HCT116 (cell line): Measurements from ENCODE around the gene CYP11A1.

ENCODE experiments used
- CEBPB ChIP-seq: IDR thresholded peaks from 2 replicates; pipeline ENCODE4 v1.6.1; 2012; ENCODE audit warnings: low read depth
- CTCF ChIP-seq, 3 experiments: fragments of 200-600 bp in 1 of 3; sonication (generic) in 1 of 3; IDR thresholded peaks in 2 of 3; conservative IDR thresholded peaks in 1 of 3; 2 replicates each; pipeline ENCODE4 v1.5.1; 2012 to 2017; ENCODE audit warnings: low read depth in 2 of 3, low read length in 2 of 3, antibody characterized with exemption in 1 of 3, borderline replicate concordance in 1 of 3, control low read depth in 1 of 3, mild to moderate bottlenecking in 1 of 3, mixed read lengths in 1 of 3, mixed run types in 1 of 3, moderate library complexity in 1 of 3; ENCODE audit not compliant: insufficient read depth in 1 of 3
- EGR1 ChIP-seq: IDR thresholded peaks from 2 replicates; pipeline ENCODE4 v1.6.1; 2012; ENCODE audit warnings: low read depth
- EZH2 ChIP-seq: fragments of 200-600 bp; sonication (generic); IDR thresholded peaks from 2 replicates; pipeline ENCODE4 v1.6.1; 2017; ENCODE audit warnings: antibody characterized with exemption, mixed run types
- EZH2phosphoT487 ChIP-seq: fragments of 200-600 bp; IDR thresholded peaks from 2 replicates; pipeline ENCODE4 v1.6.1; 2018; ENCODE audit warnings: antibody characterized with exemption, borderline replicate concordance
- POLR2A ChIP-seq: IDR thresholded peaks from 2 replicates; pipeline ENCODE4 v1.7.0; 2011; ENCODE audit warnings: borderline replicate concordance; ENCODE audit not compliant: insufficient read depth, insufficient read length; ENCODE audit errors: extremely low read depth
- SP1 ChIP-seq: IDR thresholded peaks from 2 replicates; pipeline ENCODE4 v1.6.1; 2012; ENCODE audit warnings: low read depth
- SRF ChIP-seq: IDR thresholded peaks from 2 replicates; pipeline ENCODE4 v1.6.1; 2012; ENCODE audit warnings: low read depth
- YY1 ChIP-seq: IDR thresholded peaks from 2 replicates; pipeline ENCODE4 v1.6.1; 2011; ENCODE audit warnings: low read length, low read depth, moderate library complexity, mild to moderate bottlenecking; ENCODE audit not compliant: insufficient replicate concordance; ENCODE audit errors: extremely low read depth

GRCh38 chr15:74289671-74290070, 77.8 kb downstream of the CYP11A1 start:
- TF ChIP-seq CTCF (IDR thresholded peaks at IDR 0.05 in 2 of 3, conservative IDR thresholded peaks at IDR 0.05 in 1 of 3; ENCODE audit: borderline replicate concordance in 1 of 3, insufficient read depth in 1 of 3, low read depth in 2 of 3, low read length in 2 of 3) (no peak), EZH2 (no peak), POLR2A (no peak), SRF (no peak), SP1 (no peak), EGR1 (no peak), YY1 (no peak), EZH2phosphoT487 (no peak), CEBPB (no peak)
